Measurements from ENCODE around the gene DOHH.

DOHH gene

GRCh38 chr19:3481241-3482090 lies 19.0 kb downstream of the DOHH start:
- no peak for TF ChIP-seq CTCF (conservative IDR thresholded peaks at IDR 0.05)
- no peak overlapping the region for H3K27ac ChIP-seq

- no peak for TF ChIP-seq CTCF (conservative IDR thresholded peaks at IDR 0.05)
- H3K27ac ChIP-seq, result no peak within 1 kb of the TSS
These were observed 19.9 kb downstream of the DOHH start, which contains the start of gene SMIM24 for GRCh38 chr19:3480383-3481091. TSS of gene SMIM24 (minus strand) at chr19:3480525. CDS start at chr19:3480463, 62 bp downstream.

GRCh38 chr19:3479834-3480215 lies 20.6 kb downstream of the DOHH start:
- no peak for TF ChIP-seq CTCF (conservative IDR thresholded peaks at IDR 0.05)
- no peak overlapping the region for H3K27ac ChIP-seq

GRCh38 chr19:3479177-3479833 lies 21.2 kb downstream of the DOHH start:
- TF ChIP-seq CTCF (conservative IDR thresholded peaks at IDR 0.05), result no peak
- no peak overlapping the region for H3K27ac ChIP-seq

GRCh38 chr19:3478409-3479176 lies 21.9 kb downstream of the DOHH start:
- no peak overlapping the region for H3K27ac ChIP-seq

GRCh38 chr19:3477951-3478350 lies 22.5 kb downstream of the DOHH start:
- no peak for TF ChIP-seq CTCF (conservative IDR thresholded peaks at IDR 0.05)
- no peak overlapping the region for H3K27ac ChIP-seq

More at GRCh38 chr19:3478409-3479176, 21.9 kb downstream of the DOHH start:
- TF ChIP-seq CTCF (conservative IDR thresholded peaks at IDR 0.05), result no peak
